NCI-H345 (cell line): ENCODE data around the gene XRCC2.
"Not testable (repeated sequence)": the region's sequence is repeated elsewhere in the genome, so short reads cannot be mapped to it uniquely, and the experiment has no call there.

Experiments
- DNase-seq: peaks from one replicate; lab custom pipeline; 2025; lab: John Stamatoyannopoulos, UW

Gene XRCC2

DNA sequence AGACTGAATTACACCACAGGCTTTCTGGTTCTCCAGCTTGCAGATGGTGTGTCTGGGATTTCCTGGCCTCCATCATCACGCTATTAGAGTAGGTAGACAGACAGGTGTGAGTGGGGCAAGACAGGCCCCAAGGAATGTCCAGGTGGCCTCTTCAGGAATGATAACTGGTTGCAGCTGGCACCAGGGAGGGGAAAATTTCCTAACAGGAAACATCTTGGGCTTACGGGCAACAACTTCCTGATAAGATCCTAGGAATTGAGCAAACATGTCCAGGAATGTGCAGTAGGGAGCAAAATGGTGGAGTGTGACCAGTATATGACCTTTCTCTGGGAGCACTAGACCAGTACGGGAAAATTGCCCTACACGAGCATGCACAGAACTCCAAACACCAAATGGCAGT is 11.3 kb downstream of the XRCC2 start:
- no peak for DNase-seq

DNA sequence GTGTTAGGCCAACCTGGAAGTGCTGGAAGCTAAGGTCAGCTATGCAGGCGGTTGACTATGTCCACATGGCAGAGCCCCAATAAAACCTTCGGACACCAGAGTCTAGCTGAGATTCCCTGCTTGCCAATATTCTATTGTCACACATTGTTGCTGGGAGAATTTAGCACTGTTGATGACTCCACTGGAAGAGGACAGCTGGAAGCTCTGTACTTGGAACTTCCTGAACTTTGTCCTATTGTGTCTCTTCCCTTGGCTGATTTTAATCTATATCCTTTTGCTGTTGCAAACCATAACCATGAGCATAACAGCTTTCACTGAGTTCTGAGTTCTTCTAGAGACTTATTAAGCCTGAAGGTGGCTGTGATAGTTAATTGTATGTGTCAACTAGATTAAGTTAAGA is 12.0 kb downstream of the XRCC2 start:
- no peak for DNase-seq

DNA sequence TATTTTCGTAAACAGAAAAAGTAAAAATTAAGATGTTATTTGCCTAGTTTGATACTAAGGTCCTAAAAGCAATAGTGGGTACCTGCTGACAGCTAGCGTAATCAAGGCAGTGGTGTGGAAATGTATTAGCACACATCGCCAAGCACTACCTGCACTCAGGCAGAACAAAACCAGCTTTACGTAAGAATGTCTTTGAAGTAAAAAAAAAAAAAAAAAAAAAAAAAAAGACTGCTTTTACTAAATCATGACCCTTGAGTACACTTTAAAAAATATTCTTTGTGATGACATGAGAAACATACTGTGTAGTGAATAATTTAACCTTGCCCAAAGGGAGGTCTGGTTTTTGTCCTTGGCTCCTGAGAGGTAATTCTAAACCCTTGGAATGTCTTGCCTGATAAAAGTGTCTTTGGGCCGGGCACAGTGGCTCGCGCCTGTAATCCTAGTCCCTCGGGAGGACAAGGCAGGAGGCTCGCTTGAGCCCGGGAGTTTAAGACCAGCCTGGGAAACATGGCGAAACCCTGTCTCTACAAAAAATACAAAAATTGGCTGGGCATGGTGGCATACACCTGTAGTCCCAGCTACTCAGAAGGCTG is 12.7 kb downstream of the XRCC2 start:
- no peak for DNase-seq

DNA sequence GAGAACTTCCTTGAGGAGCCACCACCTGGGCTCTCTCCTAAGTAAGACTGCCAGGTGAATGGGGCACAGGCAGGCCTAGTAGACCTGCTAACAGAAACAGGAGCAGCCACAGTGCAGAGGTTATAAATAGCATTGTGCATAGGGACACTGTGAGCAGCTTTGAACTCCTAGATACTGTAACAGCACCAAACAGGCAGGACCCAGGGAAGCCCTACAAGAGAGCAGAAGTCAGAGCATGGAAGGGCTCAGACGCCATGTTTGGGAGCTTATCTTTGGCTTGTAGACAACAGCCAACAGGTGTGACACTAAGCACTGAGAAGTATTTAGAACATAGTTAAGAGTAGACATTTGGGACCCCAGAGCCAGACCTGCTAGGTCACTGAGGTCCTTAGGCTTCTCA is 14.5 kb downstream of the XRCC2 start:
- DNase-seq = no peak

DNA sequence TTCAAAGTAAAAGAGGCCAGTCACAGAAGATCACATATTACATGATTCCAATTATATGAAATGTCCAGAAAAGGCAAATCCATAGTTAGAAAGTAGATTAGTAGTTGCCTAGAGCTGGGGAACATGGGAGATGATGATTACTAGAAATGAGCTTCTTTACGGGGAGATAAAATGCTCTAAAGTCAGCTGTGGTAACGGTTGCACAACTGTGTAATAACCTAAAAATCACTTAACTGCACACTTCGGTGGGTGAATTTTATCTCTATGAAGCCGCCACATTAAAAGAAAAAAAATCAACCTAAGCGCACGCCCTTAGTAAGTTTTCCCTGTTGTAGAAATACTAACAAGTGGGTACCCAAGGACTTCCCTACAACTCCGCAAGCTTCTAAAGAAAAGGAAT is 15.9 kb downstream of the XRCC2 start:
- DNase-seq = no peak

DNA sequence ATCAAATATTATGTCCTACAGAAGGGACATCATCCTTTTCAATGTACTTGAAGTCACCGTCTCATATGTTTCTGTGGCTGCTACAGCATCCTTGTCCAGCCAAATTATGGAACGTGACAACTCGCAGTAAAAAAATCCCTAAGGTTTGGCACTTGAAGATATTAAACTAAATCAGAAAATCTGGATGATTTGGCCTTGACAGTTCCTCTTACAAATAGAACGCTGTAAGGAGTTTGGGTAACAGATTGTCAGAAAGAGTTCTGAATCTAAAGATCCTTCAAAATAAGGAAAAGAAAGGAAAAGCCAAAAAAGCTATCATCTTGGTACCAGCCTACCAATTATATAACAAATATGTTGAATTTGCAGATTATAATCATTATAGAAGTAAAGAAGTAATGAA is 21.0 kb downstream of the XRCC2 start:
- no peak for DNase-seq

DNA sequence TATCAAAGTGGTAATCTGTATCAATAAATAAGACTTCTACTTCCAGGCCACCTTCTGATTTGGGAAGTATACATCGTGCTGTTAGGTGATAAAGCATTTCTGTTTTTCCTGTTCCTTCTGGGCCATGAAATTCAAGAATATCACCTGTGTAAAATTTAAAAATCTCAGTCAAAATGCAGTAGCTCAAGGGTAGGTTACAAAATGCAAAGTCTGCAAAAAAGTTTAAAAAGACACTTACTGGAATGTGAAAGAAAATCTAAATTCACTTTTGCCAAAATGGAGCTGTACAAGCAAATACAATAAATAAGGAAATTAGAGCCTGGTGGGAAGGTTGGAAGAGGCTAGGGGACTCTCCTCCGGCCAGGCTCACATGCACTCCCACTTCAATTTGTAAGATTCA is 26.7 kb downstream of the XRCC2 start:
- no peak for DNase-seq

DNA sequence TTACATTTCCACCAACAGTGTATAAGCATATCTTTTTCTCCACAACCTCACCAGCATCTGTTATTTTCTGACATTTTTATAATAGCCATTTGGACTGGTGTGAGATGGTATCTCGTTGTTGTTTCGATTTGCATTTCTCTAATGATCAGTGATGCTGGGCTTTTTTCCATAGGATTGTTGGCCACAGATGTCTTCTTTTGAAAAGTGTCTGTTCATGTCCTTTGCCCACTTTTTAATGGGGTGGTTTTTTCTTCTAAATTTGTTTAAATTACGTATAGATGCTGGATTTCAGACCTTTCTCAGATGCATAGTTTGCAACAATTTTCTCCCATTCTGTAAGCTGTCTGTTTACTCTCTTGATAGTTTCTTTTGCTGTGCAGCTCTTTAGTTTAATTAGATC is 28.9 kb downstream of the XRCC2 start:
- no peak for DNase-seq

DNA sequence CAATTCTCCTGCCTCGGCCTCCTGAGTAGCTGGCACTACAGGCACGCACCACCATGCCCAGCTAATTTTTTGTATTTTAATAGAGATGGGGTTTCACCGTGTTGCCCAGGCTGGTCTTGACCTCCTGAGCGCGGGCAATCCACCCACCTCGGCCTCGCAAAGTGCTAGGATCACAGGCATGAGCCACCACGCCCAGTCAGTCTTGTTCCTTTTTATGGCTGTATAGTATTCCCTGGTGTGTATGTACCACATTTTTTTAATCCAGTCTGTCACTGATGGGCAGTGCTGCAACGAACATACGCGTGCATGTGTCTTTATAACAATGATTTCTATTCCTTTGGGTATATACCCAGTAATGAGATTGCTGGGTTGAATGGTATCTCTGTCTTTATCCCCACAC is 29.4 kb downstream of the XRCC2 start:
- not testable (repeated sequence) for DNase-seq

DNA sequence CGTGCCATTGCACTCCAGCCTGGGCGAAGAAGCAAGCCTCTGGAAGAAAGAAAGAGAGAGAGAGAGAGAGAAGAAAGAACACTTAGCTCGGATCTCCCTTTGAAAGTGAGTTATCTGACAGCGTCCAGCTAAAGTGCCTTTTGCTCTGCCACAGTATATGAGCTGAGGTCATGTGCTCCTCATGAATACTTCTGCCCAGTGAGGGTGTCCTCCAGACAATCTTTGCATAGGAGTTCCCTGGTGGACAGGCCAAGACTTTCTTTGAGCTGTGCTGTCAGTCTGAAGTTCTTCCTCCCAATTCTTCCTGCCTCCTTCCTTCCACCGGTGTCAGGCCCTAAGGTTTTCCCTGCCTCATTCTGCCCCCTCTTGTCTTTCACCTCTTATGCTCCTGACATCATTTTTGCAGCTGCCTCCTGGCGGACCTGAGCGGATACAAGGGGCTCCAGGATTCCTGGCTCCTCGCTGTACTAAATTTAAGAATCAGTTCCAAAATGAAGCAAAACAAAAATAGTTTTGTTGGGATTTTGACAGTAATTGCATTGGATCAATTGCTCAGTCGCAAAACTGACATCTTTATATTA is 31.9 kb downstream of the XRCC2 start:
- no peak for DNase-seq

DNA sequence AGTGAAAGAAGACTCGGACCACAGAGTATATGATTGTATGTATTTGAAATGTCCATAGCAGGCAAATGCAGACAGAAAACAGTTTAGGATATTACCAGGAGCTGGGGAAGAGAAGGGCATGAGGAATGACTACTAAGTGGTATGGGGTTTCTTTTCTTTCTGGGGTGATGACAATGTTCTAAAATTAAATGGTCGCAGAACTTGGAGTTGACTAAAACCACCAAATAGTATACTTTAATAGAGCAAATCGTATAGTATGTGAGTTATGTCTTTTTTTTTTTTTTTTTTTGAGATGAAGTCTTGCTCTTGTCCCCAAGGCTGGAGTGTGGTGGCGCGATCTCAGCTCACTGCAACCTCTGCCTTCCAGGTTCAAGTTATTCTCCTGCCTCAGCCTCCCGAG is 34.6 kb downstream of the XRCC2 start:
- DNase-seq = no peak

DNA sequence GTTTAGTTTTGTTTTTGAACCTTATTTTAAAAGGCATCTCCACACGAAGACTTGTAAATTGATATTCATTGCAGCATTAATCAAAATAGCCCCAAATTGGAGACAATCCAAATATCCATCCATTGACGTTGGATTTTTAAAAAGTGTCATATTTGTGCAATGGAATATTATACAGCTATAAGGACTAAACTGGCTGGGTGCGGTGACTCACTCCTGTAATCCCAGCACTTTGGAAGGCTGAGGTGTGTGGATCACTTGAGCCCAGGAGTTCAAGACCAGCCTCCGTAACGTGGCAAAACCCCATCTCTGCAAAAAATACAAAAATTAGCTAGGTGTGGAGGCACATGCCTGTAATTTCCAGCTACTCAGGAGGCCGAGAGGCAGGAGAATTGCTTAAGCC is 35.1 kb downstream of the XRCC2 start:
- DNase-seq = no peak

DNA sequence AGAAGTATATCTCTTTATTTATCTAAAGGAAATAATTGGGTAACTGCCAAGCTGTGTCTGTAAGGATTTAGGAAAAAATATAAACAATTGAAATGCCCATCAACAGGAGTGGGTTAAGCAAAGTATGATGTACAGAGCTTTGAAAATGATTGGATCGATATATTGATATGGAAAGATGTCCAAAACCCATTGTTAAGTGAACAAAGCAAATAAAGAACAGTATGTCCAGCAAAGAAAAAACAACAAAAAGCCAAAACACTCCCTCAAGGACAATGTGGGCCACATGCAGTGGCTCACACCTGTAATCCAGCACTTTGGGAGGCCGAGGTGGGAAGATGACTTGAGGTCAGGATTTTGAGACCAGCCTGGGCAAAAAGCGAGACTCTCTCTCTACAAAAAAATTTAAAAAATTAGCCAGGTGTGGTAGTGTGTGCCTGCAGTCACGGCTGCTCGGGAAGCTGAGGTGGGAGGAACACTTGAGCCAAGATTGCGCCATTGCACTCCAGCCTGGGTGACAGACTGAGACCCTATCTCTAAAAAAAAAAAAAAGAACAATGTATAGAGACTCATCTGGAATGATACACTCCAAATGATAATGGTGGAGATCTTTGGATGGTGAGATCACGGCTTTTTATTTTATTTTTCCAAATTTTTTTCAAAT is 37.9 kb downstream of the XRCC2 start:
- DNase-seq = no peak

DNA sequence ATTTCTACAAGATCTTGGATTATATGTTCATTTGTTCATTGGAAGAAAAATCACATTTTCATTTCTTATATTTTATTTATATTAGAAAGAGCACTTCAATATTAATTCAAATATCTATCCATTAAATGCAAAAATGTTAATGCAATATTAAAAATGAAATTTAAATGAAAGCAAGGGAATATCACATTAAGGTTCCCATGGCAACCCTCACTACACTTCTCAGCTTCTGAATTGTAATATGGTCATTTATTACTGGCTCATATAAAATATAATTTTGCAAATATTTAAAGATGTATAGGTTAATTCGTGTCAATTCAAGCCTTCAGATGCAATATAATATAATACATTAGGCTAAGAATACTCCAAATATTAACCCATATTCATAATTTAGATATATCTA is 38.8 kb downstream of the XRCC2 start:
- DNase-seq = no peak

DNA sequence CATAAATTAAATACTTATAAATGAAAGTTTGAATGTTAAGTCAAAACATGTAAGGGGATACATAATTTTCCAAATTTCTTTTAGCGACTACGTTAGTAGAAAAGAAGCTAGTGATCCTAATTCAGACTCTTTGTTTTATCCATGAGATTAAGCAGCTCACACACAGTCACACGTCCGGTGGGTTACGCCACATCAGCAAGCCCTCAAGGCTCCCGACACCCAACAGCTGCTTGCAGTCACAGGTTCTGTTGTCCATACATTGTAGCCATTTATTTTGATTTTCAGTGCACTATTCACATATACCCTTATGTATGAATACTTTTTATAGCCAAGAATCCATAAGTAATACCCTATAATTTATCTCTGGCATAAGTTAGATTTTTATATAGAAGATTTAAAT is 39.5 kb downstream of the XRCC2 start:
- DNase-seq = no peak

DNA sequence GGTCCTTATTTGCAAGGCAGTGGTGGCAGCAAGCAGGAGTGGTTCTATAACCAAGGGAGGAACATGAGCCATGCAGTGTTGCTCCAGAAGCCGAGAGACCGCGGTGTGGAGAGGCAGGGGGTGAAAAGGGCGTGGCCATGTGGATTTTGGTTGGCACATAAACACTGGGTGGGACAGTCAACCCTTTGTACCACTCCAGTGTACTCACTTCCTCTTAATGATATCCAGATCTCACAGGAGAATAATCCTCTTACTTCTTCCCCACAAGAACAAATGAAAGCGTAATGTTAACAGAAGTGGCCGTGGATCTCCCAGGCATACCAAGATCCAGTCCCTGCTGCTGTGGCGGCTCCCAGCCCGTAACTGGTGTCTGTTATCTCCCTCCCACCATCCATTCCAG is 42.4 kb downstream of the XRCC2 start:
- no peak for DNase-seq

DNA sequence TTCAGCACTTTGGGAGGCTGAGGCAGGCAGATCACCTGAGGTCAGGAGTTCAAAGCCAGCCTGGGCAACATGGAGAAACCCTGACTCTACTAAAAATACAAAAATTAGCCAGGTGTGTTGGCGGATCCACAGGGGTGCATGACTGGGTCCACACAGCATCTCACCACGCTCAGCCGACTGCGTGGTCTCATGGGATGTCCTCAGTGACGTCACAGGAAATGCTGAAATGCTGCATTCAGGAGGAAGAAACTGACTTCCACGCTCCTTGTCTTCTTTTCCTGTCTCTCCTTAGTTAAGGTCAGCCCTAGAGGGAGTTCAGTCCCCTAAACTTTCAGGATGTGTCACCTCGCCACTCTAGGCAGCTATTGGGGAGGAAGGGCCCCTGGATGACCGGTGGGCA is 42.9 kb downstream of the XRCC2 start:
- no peak for DNase-seq

DNA sequence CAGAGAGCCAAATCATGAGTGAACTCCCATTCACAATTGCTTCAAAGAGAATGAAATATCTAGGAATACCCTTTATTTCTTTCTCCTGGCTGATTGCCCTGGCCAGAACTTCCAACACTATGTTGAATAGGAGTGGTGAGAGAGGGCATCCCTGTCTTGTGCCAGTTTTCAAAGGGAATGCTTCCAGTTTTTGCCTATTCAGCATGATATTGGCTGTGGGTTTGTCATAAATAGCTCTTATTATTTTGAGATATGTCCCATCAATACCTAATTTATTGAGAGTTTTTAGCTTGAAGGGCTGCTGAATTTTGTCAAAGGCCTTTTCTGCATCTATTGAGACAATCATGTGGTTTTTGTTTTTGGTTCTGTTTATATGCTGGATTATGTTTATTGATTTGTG is 47.2 kb downstream of the XRCC2 start:
- not testable (repeated sequence) for DNase-seq

DNA sequence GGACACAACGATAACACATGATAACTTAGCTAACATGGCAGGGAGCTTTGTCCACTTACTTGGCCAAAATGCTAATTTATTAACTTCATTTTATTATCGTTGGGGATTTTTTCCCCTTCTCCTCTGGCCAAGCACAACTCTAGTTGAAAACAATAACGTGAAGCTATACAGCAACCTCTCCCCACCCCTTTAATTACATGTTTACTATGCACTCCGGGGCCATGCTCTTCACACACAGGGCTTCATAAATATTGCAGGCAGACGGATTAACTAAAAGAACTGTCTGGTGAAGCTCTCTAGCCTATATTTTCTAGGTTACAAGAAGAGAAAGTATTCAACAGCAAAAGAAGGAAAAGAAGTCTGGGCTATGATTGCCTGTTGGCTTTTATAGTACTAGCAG is 51.7 kb downstream of the XRCC2 start:
- DNase-seq = peak; percentile 35

DNA sequence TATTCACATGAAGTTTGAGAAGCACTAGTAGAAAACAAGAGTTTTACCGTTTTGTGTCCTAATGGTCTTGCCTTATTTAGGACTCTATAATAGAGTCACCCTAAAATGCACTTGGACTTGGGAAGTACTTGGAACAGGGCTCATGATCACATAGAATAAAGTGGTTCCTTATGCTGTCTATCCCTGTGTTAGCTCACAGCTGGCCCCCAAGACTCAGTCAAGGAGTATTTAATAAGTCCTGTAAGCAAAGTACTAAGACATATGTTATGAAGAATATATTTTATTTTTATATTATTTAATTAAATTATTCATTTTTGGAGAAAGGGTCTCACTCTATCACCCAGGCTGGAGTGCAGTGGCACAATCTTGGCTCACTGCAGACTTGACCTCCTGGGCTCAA is 54.5 kb downstream of the XRCC2 start:
- no peak for DNase-seq

DNA sequence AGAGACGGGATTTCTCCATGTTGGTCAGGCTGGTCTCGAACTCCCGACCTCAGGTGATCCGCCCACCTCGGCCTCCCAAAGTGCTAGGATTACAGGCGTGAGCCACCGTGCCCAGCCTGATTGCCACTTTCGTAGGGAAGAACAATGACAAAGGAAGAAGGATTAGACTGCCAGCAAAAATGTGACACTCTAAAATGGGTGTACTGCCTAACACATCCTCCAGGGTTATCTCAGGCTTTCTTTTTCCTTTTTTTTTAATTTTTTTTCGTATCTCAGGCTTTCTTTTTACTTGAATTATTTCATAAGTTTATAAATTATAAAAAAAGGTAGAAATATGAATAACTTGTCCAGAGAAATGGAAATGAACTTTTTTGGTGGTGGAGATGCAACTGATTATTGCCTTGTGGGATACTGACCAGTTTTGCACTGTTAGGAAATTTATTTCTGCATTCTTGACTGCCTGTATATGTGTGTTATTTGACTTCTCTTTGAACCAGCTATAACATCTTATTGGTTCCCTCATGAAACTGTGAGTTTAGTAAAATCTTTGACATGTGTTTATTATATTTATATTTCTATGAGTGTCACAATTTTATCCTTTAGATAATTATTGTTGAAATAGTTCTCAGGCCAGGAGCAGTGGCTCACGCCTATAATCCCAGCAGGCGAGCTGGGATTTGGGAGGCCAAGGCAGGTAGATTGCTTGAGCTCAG is 56.8 kb downstream of the XRCC2 start:
- DNase-seq = no peak

DNA sequence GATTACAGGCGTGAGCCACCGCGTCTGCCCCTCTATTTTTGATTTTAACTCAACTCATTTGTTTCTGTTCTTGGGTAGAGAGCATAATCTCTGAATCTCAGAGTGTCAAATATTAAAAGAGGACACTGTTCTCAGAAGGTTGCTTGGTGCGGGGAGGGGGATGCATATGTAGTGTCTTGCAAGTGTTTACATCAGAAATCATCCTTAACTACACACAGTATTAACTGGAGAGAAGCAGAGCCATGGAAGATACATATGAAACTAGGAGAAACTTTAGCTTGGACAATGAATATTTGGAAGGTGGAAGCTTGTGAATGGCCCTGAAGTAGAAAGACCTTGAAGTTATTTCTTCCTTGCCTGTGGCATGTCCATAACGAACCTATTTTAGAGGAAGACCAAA is 57.5 kb downstream of the XRCC2 start:
- DNase-seq = no peak

DNA sequence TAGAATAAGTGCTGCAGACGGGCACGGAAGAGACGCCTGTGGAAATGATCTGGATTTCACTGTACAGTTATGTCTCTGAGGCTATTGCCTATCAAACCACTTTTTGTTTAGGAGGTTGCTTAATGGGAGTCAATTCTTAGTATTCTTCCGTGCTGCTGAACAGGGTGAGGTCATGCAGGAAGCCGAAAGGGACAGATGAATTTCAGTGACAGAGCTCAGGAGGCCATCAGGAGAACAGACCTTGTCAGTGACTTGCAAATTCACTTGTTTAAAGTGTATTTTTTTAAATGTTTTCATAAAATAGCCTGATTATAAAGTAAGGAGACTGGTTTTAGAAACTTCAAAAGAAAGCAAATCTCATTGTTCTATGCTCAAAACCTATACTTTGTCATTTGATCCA is 58.9 kb downstream of the XRCC2 start:
- DNase-seq = no peak
